OCI-LY3 (cell line): ENCODE data around the gene ADAMTSL5.

Experiments
- H2AFZ ChIP-seq: fragments of 200-600, 300-600 bp; shearing (Covaris generic); 2 replicates; pipeline ENCODE4 v1.6.0; 2014; ENCODE audit warnings: antibody characterized with exemption, low read depth, low read length
- H3K27ac ChIP-seq: fragments of 200-600, 300-600 bp; sonication (generic); 2 replicates; pipeline ENCODE4 v1.5.1; 2014; ENCODE audit warnings: mild to moderate bottlenecking, low read length, moderate library complexity, mixed read lengths
- H3K27me3 ChIP-seq: fragments of 200-600, 300-600 bp; sonication (generic); 2 replicates; pipeline ENCODE4 v1.6.1; 2014; ENCODE audit warnings: low read depth, low read length, mixed read lengths
- H3K36me3 ChIP-seq: fragments of 200-600, 300-600 bp; sonication (generic); replicated peaks from 2 replicates; pipeline ENCODE3; 2014; ENCODE audit warnings: low read depth, low read length, mixed read lengths
- H3K4me1 ChIP-seq: fragments of 300-600, 200-600 bp; sonication (generic); 2 replicates; pipeline ENCODE4 v1.6.1; 2014; ENCODE audit warnings: low read length, mixed read lengths
- H3K4me2 ChIP-seq: fragments of 200-600, 300-600 bp; sonication (generic); 2 replicates; pipeline ENCODE4 v1.6.1; 2014; ENCODE audit warnings: low read length, mixed read lengths
- H3K4me3 ChIP-seq: fragments of 300-600, 200-600 bp; sonication (generic); 2 replicates; pipeline ENCODE4 v1.5.1; 2014; ENCODE audit warnings: antibody characterized with exemption, mild to moderate bottlenecking, low read length, moderate library complexity
- H3K79me2 ChIP-seq: fragments of 300-600, 200-600 bp; shearing (Covaris generic); 2 replicates; pipeline ENCODE4 v1.6.1; 2014; ENCODE audit warnings: mild to moderate bottlenecking, low read length, mixed read lengths
- H3K9ac ChIP-seq: fragments of 300-600, 200-600 bp; shearing (Covaris generic); 2 replicates; pipeline ENCODE4 v1.6.0; 2014; ENCODE audit warnings: mild to moderate bottlenecking, low read length, moderate library complexity
- H3K9me3 ChIP-seq: fragments of 200-600, 300-600 bp; shearing (Covaris generic); 2 replicates; pipeline ENCODE4 v1.6.1; 2014; ENCODE audit warnings: low read length, mixed read lengths; ENCODE audit not compliant: insufficient read depth
- H4K20me1 ChIP-seq: fragments of 200-600, 300-600 bp; sonication (generic); 2 replicates; pipeline ENCODE4 v1.6.1; 2016; ENCODE audit warnings: low read length, mixed read lengths; ENCODE audit not compliant: insufficient read depth
- CTCF ChIP-seq: fragments of 200-600, 300-600 bp; sonication (generic); IDR thresholded peaks from 2 replicates; pipeline ENCODE4 v1.5.1; 2014; ENCODE audit warnings: antibody characterized with exemption, low read length, low read depth
- EZH2phosphoT487 ChIP-seq: fragments of 200-600 bp; shearing (Covaris generic); IDR thresholded peaks from 2 replicates; pipeline ENCODE4 v1.6.1; 2018; ENCODE audit warnings: antibody characterized with exemption, mixed run types, low read depth

The ADAMTSL5 gene

GRCh38 chr19:1492474-1493006 lies 20.3 kb downstream of the ADAMTSL5 start:
- no peak overlapping the region for H3K4me3 ChIP-seq
- H3K9ac ChIP-seq, result no peak overlapping the region
- no peaks in the 10 kb centered on the region for H3K9me3 ChIP-seq
- H3K36me3 ChIP-seq, result no peaks in the 10 kb centered on the region
- no peak overlapping the region for H3K4me2 ChIP-seq
- no peak overlapping the region for H2AFZ ChIP-seq
- H3K79me2 ChIP-seq, result no peaks in the 10 kb centered on the region
- no peaks in the 10 kb centered on the region for H3K4me1 ChIP-seq
- H4K20me1 ChIP-seq, result no peaks in the 10 kb centered on the region
- H3K27ac ChIP-seq, result no peak overlapping the region
- TF ChIP-seq EZH2phosphoT487 (no peak), CTCF (no peak)
- no peaks in the 10 kb centered on the region for H3K27me3 ChIP-seq

GRCh38 chr19:1491849-1492170 lies 21.0 kb downstream of the ADAMTSL5 start:
- Histone ChIP-seq H3K4me2 (no peak overlapping the region), H3K36me3 (no peaks in the 10 kb centered on the region), H4K20me1 (no peaks in the 10 kb centered on the region), H3K27me3 (no peaks in the 10 kb centered on the region), H3K9ac (no peak overlapping the region), H3K4me3 (no peak overlapping the region), H3K9me3 (no peaks in the 10 kb centered on the region), H2AFZ (no peak overlapping the region), H3K27ac (no peak overlapping the region), H3K79me2 (no peaks in the 10 kb centered on the region), H3K4me1 (no peaks in the 10 kb centered on the region)
- TF ChIP-seq CTCF, result no peak
- no peak for TF ChIP-seq EZH2phosphoT487

- no peaks in the 10 kb centered on the region for H4K20me1 ChIP-seq
- no peaks in the 10 kb centered on the region for H3K36me3 ChIP-seq
- no peak within 1 kb of the TSS for H3K9ac ChIP-seq
- H3K27me3 ChIP-seq, result no peaks in the 10 kb centered on the region
- H2AFZ ChIP-seq, result no peak within 1 kb of the TSS
- H3K4me3 ChIP-seq, result no peak within 1 kb of the TSS
- H3K9me3 ChIP-seq, result no peaks in the 10 kb centered on the region
- no peak within 1 kb of the TSS for H3K4me2 ChIP-seq
- TF ChIP-seq CTCF, result no peak
- no peak for TF ChIP-seq EZH2phosphoT487
- H3K79me2 ChIP-seq, result no peaks in the 10 kb centered on the region
- H3K4me1 ChIP-seq, result no peaks in the 10 kb centered on the region
- no peak within 1 kb of the TSS for H3K27ac ChIP-seq
Observed at GRCh38 chr19:1491114-1491848, 21.5 kb downstream of the ADAMTSL5 start, which contains the start of gene REEP6. Gene REEP6 (plus strand): TSS chr19:1491181. CDS start chr19:1491270, 89 bp downstream.

- no peaks in the 10 kb centered on the region for H4K20me1 ChIP-seq
- H3K4me1 ChIP-seq, result no peaks in the 10 kb centered on the region
- H3K27ac ChIP-seq, result no peak within 1 kb of the TSS
- no peak within 1 kb of the TSS for H3K4me3 ChIP-seq
- no peaks in the 10 kb centered on the region for H3K36me3 ChIP-seq
- no peak within 1 kb of the TSS for H3K9ac ChIP-seq
- no peaks in the 10 kb centered on the region for H3K79me2 ChIP-seq
- H2AFZ ChIP-seq, result no peak within 1 kb of the TSS
- TF ChIP-seq EZH2phosphoT487 (no peak), CTCF (no peak)
- H3K27me3 ChIP-seq, result no peaks in the 10 kb centered on the region
- H3K4me2 ChIP-seq, result no peak within 1 kb of the TSS
- no peaks in the 10 kb centered on the region for H3K9me3 ChIP-seq
Observed at GRCh38 chr19:1490311-1491113, 22.3 kb downstream of the ADAMTSL5 start, which contains the start of gene PCSK4. Gene PCSK4 (minus strand): TSS chr19:1490350. CDS start chr19:1490346, 4 bp downstream.
